HL-60 (cell line): ENCODE results near the gene HPGD.

Source experiments
- CTCF ChIP-seq: IDR thresholded peaks from one replicate; pipeline ENCODE4 v1.5.1; 2011; ENCODE audit warnings: low read length, control low read depth, inconsistent platforms; ENCODE audit not compliant: insufficient read depth
- GABPA ChIP-seq: IDR thresholded peaks from 2 replicates; pipeline ENCODE4 v1.6.1; 2012; ENCODE audit warnings: low read depth
- POLR2AphosphoS5 ChIP-seq: IDR thresholded peaks from 2 replicates; pipeline ENCODE4 v1.6.1; 2012; ENCODE audit warnings: low read depth
- REST ChIP-seq: IDR thresholded peaks from 2 replicates; pipeline ENCODE4 v1.6.1; 2012; ENCODE audit warnings: low read depth; ENCODE audit not compliant: insufficient replicate concordance
- SPI1 ChIP-seq: IDR thresholded peaks from 2 replicates; pipeline ENCODE4 v1.6.1; 2012; ENCODE audit warnings: low read depth, mild to moderate bottlenecking, borderline replicate concordance

GRCh38 chr4:174554231-174554728 lies 32.0 kb upstream of the HPGD start:
- TF ChIP-seq CTCF (no peak), GABPA (no peak), POLR2AphosphoS5 (no peak), REST (no peak), SPI1 (no peak)
